K562 (cell line): Measurements from ENCODE around the gene CD46. TPM values are rescaled to one million over a fixed set of nuclear protein-coding genes. Genes with fewer than 3 reads are reported as not detected.
A peak's percentile ranks its signal among the peaks of the same experiment; 100 is the strongest.

Experiments
- ARID4B ChIP-seq: sonication (generic); formaldehyde crosslinking; IDR thresholded peaks from 2 replicates; pipeline ENCODE4 v1.8.0; 2022; ENCODE audit warnings: mild to moderate bottlenecking, missing genetic modification reagents
- CCAR2 ChIP-seq: fragments of 200-400 bp; formaldehyde crosslinking; IDR thresholded peaks from 2 replicates; pipeline ENCODE4 v1.6.1; 2017; ENCODE audit warnings: mild to moderate bottlenecking, low read depth, low read length
- GTF2E2 ChIP-seq: fragments of 200-800 bp; sonication (Bioruptor generic); IDR thresholded peaks from 2 replicates; pipeline ENCODE4 v1.6.1; 2016; ENCODE audit warnings: missing genetic modification characterization, missing compliant biosample characterization
- HNRNPL ChIP-seq: fragments of 200-400 bp; formaldehyde crosslinking; IDR thresholded peaks from 2 replicates; pipeline ENCODE4 v1.6.1; 2017; ENCODE audit warnings: low read depth, mild to moderate bottlenecking, low read length
- ILK ChIP-seq: fragments of 450-650 bp; IDR thresholded peaks from 2 replicates; pipeline ENCODE4 v1.6.1; 2016; ENCODE audit warnings: missing genetic modification characterization, low read depth, mild to moderate bottlenecking, missing compliant biosample characterization, moderate library complexity, borderline replicate concordance
- MAFF ChIP-seq: IDR thresholded peaks from 2 replicates; pipeline ENCODE4 v1.6.1; 2012; ENCODE audit warnings: low read length, improper control_type of control experiment
- MYC ChIP-seq, 2 experiments: fragments of 250-450 bp in 1 of 2; sonication (Bioruptor Pico) in 1 of 2; IDR thresholded peaks; 2 replicates each; pipeline versions ENCODE4 v1.5.1 to v1.6.1; 2012 to 2021; ENCODE audit warnings: low read depth in 2 of 2, borderline replicate concordance in 1 of 2, improper control_type of control experiment in 1 of 2, low read length in 1 of 2, mild to moderate bottlenecking in 1 of 2, moderate library complexity in 1 of 2
- NCOA6 ChIP-seq: fragments of 450-650 bp; IDR thresholded peaks from 2 replicates; pipeline ENCODE4 v1.6.1; 2017; ENCODE audit warnings: mild to moderate bottlenecking
- NFATC3 ChIP-seq: fragments of 450-650 bp; IDR thresholded peaks from 2 replicates; pipeline ENCODE4 v1.6.1; 2017; ENCODE audit warnings: mild to moderate bottlenecking
- PTRF ChIP-seq: fragments of 450-650 bp; IDR thresholded peaks from 2 replicates; pipeline ENCODE4 v1.6.1; 2016; ENCODE audit warnings: mild to moderate bottlenecking, missing genetic modification characterization, missing compliant biosample characterization
- RBM14 ChIP-seq: fragments of 200-400 bp; formaldehyde crosslinking; IDR thresholded peaks from 2 replicates; pipeline ENCODE4 v1.6.1; 2018; ENCODE audit warnings: low read depth, mild to moderate bottlenecking, low read length, moderate library complexity, borderline replicate concordance; ENCODE audit not compliant: insufficient read depth
- ZNF184 ChIP-seq: sonication (generic); formaldehyde crosslinking; IDR thresholded peaks from 2 replicates; pipeline ENCODE4 v1.5.0; 2020; ENCODE audit warnings: missing genetic modification reagents
- ZNF280A ChIP-seq: fragments of 450-650 bp; IDR thresholded peaks from 2 replicates; pipeline ENCODE4 v1.6.1; 2018; ENCODE audit warnings: mild to moderate bottlenecking, low read depth; ENCODE audit not compliant: partially characterized antibody
- ZNF586 ChIP-seq: fragments of 450-650 bp; formaldehyde crosslinking; conservative IDR thresholded peaks from 2 replicates; pipeline ENCODE4 v1.4.0; 2020; ENCODE audit warnings: mild to moderate bottlenecking, moderate library complexity
- polyA plus RNA-seq, 8 experiments: library from polyadenylated mRNA; depleted of rRNA in 4 of 8; stranded (reverse) in 5 of 8; unstranded in 3 of 8; fragments of >200 nt; fragmentation: Nextera tagmentation in 2 of 8; fragmentation: Illumina TruSeq in 1 of 8; extraction: Ambion mirVana in 2 of 8; extraction: Trizol in 1 of 8; gene quantifications; 2 replicates each; pipeline versions ENCODE4 v1.2.1 to v1.2.3, GENCODE V29; 2011 to 2014; ENCODE audit warnings: inconsistent platforms in 1 of 8, missing spikeins in 1 of 8
- total RNA-seq, 7 experiments: library from RNA; depleted of rRNA in 6 of 7; stranded (reverse); fragments of >200 nt in 6 of 7; fragmentation: Illumina TruSeq in 2 of 7; extraction: Trizol in 2 of 7; gene quantifications; 2 replicates each; pipeline versions ENCODE4 v1.2.1 to v1.2.3, GENCODE V29; 2011 to 2021; ENCODE audit warnings: low replicate concordance in 1 of 7
- TF ChIP-seq, protein P1 (sequence below): sonication (generic); formaldehyde crosslinking; IDR thresholded peaks from 2 replicates; pipeline ENCODE4 v1.8.0; 2022; ENCODE audit warnings: mild to moderate bottlenecking, missing genetic modification reagents, borderline replicate concordance
- TF ChIP-seq, protein P2 (sequence below), 2 experiments: fragments of 450-650 bp; IDR thresholded peaks; 2 replicates each; pipeline ENCODE4 v1.6.1; 2016

Gene CD46
- total and polyA plus RNA-seq, 9 of the 15 experiments (the other 6 are each of a cell fraction or from before 2014, with no cell fraction given) = 87.9 to 374 (median 156) TPM

GRCh38 chr1:207817778-207818751 is 66.2 kb downstream of the CD46 start (continued):
- TF ChIP-seq ZNF586 (no peak; the same call in 1 of the 2 replicates), NFATC3 (no peak), GTF2E2 (tag) (no peak), MYC (IDR thresholded peaks at IDR 0.05; ENCODE audit: low read depth, low read length) (0 out of 2 replicates have a peak, but pooled peaks have one; percentile 25), MYC (CRISPR knock-in tag; IDR thresholded peaks at IDR 0.05; ENCODE audit: borderline replicate concordance, low read depth) (0 out of 2 replicates have a peak, but pooled peaks have one; percentile 28), PTRF (tag) (no peak), ARID4B (CRISPR knock-in tag) (no peak), NCOA6 (no peak), HNRNPL (no peak), RBM14 (no peak), ILK (tag) (no peak), MAFF (no peak), CCAR2 (no peak), ZNF280A (no peak), ZNF184 (no peak)
- TF ChIP-seq, protein P1, sequence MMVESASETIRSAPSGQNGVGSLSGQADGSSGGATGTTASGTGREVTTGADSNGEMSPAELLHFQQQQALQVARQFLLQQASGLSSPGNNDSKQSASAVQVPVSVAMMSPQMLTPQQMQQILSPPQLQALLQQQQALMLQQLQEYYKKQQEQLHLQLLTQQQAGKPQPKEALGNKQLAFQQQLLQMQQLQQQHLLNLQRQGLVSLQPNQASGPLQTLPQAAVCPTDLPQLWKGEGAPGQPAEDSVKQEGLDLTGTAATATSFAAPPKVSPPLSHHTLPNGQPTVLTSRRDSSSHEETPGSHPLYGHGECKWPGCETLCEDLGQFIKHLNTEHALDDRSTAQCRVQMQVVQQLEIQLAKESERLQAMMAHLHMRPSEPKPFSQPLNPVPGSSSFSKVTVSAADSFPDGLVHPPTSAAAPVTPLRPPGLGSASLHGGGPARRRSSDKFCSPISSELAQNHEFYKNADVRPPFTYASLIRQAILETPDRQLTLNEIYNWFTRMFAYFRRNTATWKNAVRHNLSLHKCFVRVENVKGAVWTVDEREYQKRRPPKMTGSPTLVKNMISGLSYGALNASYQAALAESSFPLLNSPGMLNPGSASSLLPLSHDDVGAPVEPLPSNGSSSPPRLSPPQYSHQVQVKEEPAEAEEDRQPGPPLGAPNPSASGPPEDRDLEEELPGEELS (CRISPR knock-in tag) = no peak
- TF ChIP-seq, protein P2, sequence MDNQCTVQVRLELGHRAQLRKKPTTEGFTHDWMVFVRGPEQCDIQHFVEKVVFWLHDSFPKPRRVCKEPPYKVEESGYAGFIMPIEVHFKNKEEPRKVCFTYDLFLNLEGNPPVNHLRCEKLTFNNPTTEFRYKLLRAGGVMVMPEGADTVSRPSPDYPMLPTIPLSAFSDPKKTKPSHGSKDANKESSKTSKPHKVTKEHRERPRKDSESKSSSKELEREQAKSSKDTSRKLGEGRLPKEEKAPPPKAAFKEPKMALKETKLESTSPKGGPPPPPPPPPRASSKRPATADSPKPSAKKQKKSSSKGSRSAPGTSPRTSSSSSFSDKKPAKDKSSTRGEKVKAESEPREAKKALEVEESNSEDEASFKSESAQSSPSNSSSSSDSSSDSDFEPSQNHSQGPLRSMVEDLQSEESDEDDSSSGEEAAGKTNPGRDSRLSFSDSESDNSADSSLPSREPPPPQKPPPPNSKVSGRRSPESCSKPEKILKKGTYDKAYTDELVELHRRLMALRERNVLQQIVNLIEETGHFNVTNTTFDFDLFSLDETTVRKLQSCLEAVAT (IDR thresholded peaks at IDR 0.05) = peak in 1 of 2 experiments; percentile 93; a peak in 2 of 4 replicates
